Measurements from ENCODE around the gene MFAP3.
"Not testable (repeated sequence)": the region's sequence is repeated elsewhere in the genome, so short reads cannot be mapped to it uniquely, and the experiment has no call there.

The MFAP3 gene

DNA sequence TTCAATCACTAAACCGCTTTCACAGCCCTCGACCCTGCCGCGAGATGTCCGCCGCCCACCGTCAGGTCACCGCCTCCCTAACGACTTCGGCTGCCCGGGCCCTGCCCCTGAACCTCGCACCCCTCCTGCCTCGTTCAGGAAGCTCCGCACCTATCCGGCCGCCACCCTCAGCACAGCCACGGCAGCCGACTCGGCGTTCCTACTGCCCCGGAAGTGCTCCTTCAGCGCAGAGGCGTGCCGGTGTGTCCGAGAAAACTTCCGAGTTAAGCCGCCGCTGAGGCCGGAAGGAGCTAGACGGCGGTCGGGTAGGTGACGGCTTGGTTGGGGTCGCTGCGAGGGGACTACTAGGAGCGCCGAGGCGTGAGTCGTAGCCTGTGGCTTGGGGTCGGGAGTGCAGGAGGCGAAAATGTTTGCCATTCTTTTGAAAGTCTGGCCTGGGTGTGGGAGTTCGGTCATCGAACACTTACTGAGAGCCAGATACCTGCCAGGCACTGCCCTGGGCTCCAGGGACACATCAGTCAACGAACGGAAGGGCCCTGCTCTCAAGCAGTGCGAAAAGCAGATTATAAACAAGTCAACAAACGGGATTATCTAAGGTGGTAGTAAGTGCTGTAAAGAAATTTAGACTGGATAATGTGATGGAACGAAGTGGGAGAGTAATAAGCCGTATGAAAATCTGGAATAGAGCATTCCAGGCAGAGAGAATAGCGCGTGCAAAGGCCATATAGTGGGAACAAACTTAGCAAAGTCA lies at the start of gene MFAP3, which contains the start of gene FAM114A2:
Gene MFAP3, plus strand, starts transcription at position 261 of the 751 bp plus-strand sequence. CDS start 10,756 bp downstream, outside the sequence.
Gene FAM114A2, minus strand, starts transcription at position 204 of the 751 bp plus-strand sequence. CDS start 3,957 bp downstream, outside the sequence.
- peak; percentile 73 to 77 for DNase-seq (ENCODE audit: low read depth in 2 of 2)

DNA sequence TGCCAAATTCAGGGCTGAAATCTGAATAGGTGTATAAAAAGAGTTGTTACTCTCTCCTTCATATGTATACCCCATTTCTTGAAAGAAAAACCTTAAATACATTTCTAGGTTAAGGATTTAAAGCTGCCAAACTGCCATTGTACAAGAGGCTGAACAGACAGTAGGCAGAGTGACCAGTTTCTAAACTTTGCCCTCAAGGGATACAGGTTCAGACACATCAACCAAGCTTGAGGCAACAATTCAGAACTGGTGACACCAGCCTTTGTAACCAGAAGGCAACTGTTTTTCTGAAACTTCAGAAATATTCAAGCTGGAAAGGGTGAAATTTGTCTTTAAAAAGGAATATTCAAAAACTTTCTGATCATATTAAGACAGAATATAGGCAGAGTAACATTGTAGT lies 47.6 kb upstream of the MFAP3 start:
- DNase-seq (ENCODE audit: low read depth in 2 of 2) = no peak

DNA sequence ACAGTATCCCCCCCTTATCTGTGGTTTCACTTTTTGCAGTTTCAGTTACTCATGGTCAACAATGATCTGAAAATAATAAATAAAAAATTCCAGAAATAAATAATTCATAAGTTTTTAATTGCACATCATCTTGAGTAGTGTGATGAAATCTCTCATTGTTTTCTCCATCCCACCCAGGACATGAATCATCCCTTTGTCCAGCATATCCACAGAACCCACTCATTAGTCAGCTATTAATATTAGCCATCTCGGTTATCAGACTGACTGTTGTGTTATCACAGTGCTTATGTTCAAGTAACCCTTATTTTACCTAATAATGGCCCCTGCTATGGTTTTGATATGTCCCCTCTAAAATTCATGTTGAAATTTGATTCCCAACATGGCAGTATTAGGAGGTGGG lies 40.8 kb upstream of the MFAP3 start:
- no peak for DNase-seq (ENCODE audit: low read depth in 2 of 2)

DNA sequence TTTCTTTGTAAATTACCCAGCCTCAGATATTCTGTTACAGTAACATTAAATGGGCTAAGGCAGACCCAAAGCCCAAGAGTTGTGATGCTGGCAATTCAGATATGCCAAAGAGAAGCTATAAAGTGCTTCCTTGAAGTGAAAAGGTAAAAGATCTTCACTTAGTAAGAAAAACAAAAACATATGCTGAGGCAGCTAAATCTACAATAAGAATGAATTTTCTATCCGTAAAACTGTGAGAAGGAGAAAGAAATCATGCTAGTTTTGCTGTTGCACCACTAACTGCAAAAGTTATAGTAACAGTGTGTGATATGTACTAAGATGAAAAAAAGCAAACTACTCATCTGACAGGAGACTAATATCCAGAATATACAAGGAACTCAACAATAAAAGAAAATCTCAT lies 40.0 kb upstream of the MFAP3 start:
- DNase-seq (ENCODE audit: low read depth in 2 of 2) = no peak

DNA sequence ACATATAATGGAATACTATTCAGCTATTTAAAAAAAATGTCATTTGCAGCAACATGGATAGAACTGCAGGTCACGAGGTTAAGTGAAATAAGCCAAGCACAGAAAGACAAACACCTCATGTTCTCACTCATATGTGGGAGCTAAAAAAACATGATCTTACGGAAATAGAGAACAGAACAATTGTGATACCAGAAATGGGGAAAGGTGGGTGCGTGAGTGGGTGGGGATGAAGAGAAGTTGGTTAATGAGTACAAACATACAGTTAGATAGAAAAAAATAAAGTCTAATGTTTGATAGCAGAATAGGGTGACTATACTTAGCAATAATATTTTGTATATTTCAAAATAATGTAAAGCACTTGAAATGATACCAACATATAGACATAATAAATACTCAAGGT lies 38.8 kb upstream of the MFAP3 start:
- DNase-seq (ENCODE audit: low read depth in 2 of 2) = no peak

DNA sequence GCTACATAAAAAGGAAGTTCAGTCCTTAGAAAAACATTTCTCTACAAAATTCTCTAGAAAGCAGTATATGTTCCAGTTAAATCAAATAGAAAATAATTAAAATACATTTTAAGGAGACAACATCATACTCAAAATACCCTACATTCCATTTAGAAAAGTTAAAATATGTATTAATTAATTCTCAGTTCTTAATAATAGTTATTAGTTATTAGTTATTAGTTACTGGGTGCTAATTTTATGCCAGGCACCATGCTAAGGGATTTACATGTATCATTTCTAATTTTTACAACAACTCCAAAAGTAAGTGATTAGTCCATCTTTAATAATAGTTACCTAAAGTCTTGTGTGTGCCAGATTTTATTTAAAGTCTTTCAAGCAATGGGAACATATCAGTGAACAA lies 38.1 kb upstream of the MFAP3 start:
- no peak for DNase-seq (ENCODE audit: low read depth in 2 of 2)

DNA sequence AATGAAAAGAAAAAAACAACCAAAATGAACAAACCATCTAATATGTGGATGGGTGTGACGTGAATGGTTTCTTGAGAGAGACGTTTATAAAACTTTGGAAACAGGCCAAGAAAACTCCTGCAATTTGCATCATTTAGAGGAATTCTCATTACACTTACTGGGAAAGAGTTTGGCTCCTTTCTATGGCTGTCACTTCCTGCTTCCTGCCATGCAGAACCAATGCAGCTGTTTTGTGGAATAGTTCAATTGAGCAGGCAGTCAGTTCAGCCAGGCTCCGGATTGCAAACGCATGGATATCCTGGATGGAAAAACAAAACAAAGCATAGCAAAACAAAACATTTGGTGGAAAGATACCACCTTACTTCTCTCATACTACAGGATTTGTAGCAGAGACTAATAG lies 36.7 kb upstream of the MFAP3 start:
- no peak for DNase-seq (ENCODE audit: low read depth in 2 of 2)

DNA sequence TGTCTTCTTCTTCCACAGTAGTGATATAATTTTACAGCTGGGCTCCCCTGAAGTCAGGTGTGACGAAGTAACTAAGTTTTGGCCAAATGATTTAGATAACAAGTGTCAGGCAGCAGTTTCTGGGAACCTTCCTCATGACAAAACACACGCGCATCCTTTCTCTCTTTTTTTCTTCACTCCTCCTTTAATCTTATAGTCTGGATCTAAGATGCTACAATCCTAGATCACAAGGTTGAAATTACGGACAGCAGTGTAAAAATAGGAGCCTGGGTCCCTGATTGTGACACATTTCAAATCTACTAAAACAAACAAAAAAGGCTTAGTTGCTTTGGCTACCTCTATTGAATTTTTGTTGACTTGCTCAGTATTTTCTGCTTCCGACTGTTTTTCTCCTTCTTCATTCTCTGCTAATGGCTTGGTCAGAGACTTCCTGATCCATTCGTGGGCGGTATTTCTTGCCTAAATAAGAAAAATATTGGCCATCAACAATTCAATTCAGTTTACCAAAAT lies 36.2 kb upstream of the MFAP3 start:
- no peak for DNase-seq (ENCODE audit: low read depth in 2 of 2)

DNA sequence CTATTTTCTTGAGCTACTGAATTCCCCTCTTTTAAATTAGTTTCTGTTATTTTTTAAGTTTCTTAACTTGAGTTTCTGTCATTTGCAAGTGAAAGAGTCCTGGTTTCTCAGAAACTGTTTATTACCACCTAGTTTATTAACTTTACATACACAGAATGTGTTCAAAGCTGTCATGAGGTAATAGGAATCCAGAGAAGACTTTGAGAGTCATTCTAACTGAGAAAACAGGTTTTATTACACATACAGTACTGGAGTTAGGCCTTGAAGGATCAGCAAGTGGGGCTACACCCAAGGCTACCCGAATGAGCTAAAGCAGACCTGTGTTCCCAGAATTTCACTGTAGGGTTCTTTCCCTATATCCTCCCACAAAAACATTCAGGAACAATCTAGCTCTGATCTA lies 33.1 kb upstream of the MFAP3 start:
- DNase-seq (ENCODE audit: low read depth in 2 of 2) = no peak

DNA sequence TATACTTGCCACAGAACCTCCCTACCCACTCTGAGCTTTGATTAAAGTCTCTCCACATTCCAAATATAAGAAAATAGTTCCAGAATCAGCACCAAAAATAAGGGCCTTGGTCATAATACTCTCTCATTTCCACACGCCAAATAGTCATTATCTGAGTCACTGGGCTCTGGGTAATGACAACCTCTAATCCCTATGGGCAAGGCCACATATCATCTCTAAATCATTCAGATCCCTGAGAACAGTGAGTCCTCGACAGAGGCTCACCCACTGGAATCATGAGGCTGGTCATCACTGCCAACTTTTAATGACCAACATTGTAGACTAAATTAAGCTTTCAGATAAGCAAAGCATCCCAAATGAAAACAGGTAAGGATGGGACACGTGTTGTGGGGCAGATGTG lies 28.1 kb upstream of the MFAP3 start:
- DNase-seq (ENCODE audit: low read depth in 2 of 2) = no peak

DNA sequence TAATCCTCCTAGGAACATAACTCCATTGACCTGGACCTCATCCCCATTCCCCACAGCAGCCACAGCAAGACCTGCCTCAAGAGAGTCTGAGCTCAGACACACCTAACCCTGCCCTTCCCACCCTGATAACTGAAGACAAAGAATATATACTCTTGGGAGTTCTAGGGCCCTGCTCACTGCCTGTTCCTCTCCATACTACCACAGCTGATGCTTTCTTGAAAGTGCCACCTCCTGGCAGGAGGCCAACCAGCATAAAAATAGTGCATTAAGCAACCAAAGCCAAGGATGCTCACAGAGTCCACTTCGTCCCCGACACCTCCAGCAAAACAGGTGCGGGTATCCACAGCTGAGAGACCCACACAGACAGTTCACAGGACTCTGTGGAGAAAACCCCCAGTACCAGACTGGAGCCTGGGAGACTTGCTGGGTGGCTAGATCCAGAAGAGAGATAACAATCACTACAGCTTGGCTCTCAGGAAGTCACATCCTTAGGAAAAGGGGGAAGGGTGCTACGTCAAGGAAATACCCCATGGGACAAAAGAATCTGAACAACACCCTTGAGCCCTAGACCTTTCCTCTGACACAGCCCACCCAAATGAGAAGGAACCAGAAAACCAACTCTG lies 23.6 kb upstream of the MFAP3 start:
- DNase-seq (ENCODE audit: low read depth in 2 of 2) = no peak

DNA sequence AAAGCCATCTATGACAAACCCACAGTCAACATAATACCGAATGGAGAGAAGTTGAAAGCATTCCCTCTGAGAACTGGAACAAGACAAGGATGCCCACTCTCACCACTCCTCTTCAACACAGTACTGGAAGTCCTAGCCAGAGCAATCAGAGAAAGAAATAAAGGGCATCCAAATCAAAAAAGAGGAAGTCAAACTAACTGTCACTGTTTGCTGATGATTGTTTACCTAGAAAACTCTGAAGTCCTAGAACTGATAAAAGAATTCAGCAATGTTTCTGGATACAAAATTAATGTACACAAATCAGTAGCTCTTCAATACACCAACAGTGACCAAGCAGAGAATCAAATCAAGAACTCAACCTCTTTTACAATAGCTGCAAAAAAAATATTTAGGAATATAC lies 19.8 kb upstream of the MFAP3 start:
- not testable (repeated sequence) for DNase-seq (ENCODE audit: low read depth in 2 of 2)

DNA sequence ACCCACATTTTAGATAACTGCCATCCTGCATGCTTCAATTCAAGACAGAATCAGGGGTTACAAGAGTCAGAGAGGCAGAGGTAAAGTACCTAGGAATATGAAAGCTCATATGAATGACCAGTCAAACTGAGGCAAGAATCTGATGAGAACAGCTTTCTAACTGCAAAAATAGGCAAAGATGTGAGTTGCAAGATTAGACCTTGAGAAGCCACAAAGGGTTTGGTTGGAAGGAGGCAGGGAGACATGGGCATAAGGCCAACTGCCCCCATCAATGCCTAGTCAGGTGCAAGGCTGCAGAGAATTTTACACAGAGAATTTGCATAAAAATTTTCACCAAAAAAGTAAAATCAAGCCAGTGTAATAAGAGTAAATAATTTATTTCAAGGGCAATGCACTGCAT lies 12.8 kb upstream of the MFAP3 start:
- no peak for DNase-seq (ENCODE audit: low read depth in 2 of 2)

DNA sequence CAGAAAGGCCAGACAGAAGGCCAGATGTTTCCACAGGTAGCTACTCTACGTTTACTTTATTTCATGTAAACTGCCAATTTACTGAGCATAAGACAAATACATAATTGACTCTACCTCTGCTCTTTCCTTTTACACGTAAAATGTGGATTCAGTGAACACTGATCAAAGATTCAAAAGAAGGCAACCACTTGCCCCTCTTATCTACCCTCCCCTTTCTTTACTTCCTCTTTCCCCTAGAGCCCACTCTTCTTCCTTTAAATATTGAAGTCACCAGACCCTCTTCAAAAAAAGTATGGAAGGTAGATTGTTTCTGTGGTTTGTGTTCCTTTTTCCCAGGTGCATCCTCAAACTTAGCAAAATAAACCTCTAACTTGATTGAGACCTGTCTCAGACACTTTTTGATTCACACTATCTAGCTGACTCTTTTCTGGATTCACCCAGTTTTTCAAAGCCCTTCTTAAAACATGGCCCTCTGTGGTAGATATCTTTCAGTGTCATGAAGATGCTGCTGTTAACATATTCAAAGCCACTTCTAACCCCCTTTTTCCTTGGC lies 6.8 kb upstream of the MFAP3 start:
- no peak for DNase-seq (ENCODE audit: low read depth in 2 of 2)

DNA sequence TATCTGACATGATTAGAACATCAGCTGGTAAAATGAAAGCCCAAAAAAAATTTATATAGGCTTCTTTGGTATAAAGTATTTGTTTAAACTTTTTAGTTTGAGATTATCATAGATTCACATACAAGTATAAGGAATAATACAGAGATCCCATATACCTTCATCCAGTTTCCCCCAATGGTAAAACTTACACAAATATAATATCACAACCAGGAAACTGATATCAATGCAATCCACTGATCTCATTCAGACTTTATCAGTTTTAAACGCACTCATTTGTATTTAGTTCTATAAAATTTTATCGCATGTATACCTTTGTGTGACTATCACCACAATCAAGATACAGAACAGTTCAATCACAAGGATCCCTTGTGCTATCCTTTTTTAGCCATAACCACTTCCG lies 3.8 kb upstream of the MFAP3 start:
- no peak for DNase-seq (ENCODE audit: low read depth in 2 of 2)

DNA sequence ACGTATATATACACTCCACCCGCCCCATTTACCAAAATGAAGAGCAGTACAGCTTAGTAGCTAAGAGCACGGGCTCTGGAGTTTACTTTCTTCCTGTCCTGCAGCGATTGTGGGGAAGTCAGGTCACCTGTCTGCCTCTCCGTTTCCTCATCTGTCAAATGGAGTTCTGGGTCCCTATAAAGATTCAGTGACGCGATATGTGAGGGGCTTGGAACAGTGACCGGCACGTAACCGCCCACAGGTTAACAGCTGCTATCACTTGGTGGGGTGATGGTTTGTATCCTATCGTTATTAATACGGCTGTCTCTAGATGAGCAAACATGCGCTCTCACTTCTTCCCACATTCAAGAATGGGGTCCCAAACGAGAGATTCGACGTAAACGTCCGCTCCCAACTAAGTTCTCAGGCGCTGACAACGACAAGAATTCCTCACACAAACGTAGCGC lies 483 bp upstream of the MFAP3 start:
- no peak for DNase-seq (ENCODE audit: low read depth in 2 of 2)

DNA sequence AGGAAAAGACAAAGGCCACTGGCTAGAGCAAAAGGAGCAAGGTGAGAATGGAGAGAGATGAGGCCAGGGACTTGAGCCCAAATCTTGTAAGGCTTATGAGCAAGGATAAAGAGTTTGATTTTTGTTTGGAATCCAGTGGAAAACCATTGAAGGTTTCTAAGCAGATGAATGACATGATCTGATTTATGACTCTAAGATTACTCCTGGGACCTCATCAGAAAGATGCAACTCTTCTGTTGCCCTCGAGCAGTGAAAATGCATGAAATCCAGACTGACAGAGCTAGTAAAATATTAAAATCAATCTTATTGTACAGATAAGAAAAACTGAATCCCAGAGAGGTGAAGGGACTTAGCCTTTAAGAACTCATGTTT lies 677 bp downstream of the MFAP3 start:
- DNase-seq (ENCODE audit: low read depth in 2 of 2) = no peak

DNA sequence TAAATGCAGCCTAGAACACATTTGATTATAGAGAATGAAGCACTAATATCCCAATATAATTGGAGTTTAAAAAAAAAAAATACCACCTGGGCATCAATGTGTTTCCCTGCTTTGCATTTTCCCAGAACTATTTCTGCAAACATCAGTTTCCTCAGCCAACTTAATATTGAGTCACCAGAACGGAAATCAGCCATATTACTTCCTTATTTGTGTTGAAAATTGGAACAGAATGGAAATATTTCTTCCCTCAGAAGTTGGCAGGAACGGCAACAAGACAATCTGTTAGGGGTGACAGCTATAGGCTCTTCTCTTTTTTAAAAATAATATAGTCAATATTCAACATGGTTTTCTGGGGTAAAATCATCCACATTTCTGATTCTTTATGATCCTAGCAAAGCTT lies 4.0 kb downstream of the MFAP3 start:
- no peak for DNase-seq (ENCODE audit: low read depth in 2 of 2)

DNA sequence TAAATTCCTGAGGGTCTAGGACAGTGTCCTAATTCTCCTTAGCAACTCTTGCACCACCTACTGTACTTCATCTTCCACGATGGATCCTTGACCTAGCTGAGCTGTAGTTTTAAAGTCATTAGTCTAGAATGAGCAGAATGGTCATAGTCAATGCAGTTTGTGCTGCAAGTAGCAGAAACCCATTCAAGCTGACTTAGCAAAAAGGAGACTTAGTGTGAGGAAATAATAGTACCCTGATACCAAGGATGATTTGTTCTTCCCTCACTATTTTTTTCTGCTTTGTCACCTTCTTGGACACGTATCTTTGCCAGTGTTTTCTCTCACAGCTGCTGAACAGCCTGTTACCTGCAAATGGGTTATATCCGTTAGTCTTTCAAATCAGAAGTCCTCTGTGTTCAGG lies 5.3 kb downstream of the MFAP3 start:
- no peak for DNase-seq (ENCODE audit: low read depth in 2 of 2)

DNA sequence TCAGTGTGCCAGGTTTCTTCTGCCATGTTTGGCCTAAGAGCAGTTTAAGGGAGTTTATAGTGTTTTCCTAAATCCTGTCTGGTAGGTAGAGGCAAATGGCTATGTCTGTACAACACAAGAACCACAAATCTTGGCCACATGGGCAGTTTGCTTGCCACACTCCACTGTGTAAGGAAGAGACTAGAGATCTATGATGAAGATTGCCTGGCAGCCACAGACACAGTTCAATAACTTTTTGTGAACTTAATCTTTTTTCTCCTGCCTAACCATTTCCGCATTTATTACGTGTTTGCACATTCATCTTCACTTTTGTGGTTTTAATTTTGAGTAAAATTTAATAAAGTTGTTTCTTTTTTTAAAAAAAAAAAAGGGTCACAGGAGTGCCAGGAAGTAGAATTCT lies 5.8 kb downstream of the MFAP3 start:
- DNase-seq (ENCODE audit: low read depth in 2 of 2) = no peak

DNA sequence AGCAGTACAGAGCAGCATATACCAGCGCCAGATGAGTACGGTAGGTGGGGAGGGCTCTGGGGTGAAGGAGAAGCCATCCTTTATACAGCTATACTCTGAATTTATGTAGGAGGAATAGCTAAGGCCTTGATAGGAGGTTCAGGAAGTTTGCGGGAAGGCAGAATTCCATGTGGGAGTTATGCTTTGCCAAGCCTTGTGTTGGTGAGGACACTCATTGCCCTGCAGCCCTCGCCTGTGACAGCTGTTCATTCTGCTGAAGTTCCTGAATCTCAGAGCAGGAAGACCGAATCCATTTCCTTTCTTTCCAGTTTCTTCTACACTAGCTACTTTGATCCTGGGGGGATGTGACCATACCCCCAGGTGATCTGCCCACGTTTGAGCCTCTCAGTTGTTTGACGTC lies 7.7 kb downstream of the MFAP3 start:
- no peak for DNase-seq (ENCODE audit: low read depth in 2 of 2)

DNA sequence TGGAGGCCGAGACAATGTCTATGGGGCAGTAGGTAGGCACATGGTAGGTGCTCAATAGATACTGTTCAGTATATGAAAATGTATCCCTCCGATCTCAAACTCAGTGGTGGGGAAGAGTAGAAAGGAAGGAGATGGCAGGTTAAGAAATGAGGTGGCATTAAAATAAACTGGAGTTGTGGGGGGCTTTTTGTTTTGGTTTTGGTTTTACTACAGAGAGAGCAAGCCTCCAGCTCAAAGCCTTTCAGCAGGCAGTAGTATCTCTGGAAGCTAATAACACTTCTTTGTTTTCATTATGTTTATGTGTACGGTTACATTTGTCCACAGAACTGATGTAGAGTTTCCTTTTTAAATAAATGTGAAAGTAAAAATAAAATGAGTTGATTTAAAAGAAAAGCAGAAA lies 8.6 kb downstream of the MFAP3 start:
- DNase-seq (ENCODE audit: low read depth in 2 of 2) = no peak

DNA sequence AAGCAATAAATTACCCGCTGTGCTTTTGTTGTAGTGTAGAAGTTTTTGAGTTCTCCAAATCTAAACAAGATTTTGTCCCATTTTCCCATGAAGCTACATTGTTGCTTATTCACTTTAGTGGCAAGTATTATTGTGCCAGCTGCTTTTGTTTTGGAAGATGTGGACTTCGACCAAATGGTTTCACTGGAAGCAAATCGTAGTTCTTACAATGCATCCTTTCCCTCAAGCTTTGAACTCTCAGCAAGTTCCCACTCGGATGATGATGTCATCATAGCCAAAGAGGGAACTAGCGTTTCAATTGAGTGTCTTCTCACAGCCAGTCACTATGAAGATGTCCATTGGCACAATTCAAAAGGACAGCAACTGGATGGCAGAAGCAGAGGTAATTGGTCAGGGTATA lies 10.9 kb downstream of the MFAP3 start:
- DNase-seq (ENCODE audit: low read depth in 2 of 2) = no peak

Measured in stimulated activated CD4-positive, alpha-beta T cell treated with anti-CD3 and anti-CD28 coated beads, Interleukin-1b, Interleukin-23, amount 100 ng/mL, for 4 hours (primary cell).